ENCODE results near the gene KLHL41.

GRCh38 chr2:169510496-169510895 is 994 bp downstream of the KLHL41 start:
- TF ChIP-seq POLR2A (IDR thresholded peaks at IDR 0.05) (no peak), CTCF (IDR thresholded peaks at IDR 0.05) (no peak), POLR2AphosphoS5 (IDR thresholded peaks at IDR 0.05; ENCODE audit: insufficient read depth in 1 of 2, low read depth in 1 of 2) (no peak)

Measured in vagina (tissue), 2 donors.